GM19351 (cell line): ENCODE data around the gene CHST11.
"Not testable (repeated sequence)": the region's sequence is repeated elsewhere in the genome, so short reads cannot be mapped to it uniquely, and the experiment has no call there.

Experiments
- ATAC-seq: cut with Tn5 transposase; IDR thresholded peaks from one replicate; pipeline ENCODE4 v1.9.1; 2021; ENCODE audit warnings: mild to moderate bottlenecking, moderate library complexity; ENCODE audit not compliant: unreplicated experiment

The CHST11 gene

DNA sequence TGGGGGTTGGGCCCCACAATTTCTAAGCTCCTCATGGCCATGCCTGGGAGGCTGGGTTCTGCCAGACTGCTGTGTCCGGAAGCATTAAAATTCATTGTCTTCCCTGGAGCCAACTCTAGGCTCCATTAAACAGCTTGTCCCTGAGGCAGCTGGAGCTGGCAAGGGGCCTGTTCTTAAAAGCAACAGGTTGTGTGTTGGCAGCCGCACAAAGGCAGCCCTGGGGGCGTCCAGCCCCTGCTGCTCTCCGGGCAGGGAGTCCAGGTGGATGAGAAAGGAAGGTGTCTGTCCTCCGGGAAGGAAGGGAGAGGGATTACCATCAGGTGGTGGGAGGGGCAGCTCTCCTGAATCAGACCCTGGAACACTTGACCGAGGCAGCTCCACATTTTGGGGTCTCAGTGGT, 98.9 kb downstream of the CHST11 start:
- ATAC-seq, result no peak

DNA sequence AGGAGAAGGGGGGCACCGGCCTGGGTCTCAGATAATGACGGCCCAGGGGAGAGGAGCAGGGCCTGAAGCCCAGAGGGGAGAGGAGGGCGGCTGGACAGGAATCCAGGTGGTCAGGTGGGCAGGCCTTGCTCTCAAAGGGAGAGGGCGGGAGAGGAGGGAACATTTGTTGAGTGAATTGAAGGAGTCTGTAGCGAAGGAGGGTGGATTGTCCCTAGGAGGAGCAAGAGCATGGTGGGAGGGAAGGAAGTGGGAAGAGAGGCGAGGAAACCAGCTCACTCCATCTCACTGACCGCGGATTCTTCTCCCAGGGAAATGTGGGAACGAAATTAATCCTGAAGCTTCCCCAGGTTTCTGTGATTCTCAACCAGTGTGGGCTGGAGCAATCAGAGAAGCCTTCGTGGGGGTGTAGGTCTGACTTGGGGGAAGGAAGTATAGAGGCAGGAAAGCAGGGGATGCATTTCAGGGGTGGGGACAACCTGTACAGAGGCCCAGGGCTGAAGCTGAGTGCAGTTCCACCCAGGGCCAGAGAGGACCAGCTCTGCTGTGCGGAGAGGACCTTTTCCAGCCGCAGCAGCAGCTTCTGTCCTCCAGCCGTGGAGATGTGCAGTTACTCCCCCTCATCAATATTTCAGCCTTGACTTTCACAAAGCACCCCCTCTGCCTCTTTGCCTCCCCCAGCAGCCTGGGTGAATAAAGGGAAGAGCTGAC, 100.9 kb downstream of the CHST11 start:
- no peak for ATAC-seq

DNA sequence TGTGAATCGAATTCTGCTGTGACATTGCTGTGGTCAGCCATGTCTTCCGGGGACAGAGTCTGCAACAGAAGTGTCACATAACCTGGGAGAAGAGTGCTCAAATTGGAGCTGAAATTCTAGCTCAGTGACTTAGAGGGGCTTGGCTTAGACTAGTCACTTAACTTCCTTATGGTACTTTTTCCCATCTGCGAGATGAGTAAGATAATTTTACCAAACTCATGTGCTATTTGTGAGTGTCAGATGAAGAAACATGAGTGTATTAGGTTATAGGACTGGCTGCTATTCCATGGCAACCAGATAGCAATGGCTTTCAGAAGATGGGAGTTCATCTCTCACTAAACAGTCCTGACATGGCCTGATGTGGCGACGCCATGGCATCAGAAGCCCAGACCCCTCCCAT, 104.1 kb downstream of the CHST11 start:
- ATAC-seq, result no peak

DNA sequence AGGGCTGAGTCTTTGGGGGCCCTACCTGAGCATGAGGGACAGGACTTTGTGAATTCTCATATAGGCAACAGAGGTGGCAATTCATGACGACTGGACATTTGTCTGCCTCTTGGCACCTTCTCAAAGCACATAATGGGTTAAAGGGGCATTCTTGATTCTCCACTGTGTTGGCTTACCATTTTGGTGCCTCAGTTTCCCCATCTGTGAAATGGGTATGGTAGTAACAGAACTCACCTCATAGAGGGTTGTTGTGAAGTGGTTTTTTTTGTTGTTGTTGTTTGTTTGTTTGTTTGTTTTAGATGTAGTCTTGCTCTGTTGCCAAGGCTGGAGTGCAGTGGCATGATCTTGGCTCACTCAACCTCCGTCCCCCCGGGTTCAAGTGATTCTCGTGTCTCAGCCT, 106.0 kb downstream of the CHST11 start:
- ATAC-seq, result no peak

DNA sequence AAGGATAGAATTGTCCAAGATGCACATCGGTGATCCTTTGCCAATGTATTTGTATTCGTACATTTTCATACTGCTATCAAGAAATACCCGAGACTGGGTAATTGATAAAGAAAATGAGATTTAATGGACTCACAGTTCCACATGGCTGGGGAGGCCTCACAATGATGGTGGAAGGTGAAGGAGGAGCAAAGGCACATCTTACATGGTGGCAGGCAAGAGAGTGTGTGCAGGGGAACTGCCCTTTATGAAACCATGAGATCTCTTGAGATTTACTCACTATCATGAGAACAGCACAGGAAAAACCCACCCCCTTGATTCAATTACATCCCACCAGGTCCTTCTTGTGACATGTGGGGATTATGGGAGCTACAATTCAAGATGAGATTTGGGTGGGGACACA, 107.9 kb downstream of the CHST11 start:
- ATAC-seq, result not testable (repeated sequence)

DNA sequence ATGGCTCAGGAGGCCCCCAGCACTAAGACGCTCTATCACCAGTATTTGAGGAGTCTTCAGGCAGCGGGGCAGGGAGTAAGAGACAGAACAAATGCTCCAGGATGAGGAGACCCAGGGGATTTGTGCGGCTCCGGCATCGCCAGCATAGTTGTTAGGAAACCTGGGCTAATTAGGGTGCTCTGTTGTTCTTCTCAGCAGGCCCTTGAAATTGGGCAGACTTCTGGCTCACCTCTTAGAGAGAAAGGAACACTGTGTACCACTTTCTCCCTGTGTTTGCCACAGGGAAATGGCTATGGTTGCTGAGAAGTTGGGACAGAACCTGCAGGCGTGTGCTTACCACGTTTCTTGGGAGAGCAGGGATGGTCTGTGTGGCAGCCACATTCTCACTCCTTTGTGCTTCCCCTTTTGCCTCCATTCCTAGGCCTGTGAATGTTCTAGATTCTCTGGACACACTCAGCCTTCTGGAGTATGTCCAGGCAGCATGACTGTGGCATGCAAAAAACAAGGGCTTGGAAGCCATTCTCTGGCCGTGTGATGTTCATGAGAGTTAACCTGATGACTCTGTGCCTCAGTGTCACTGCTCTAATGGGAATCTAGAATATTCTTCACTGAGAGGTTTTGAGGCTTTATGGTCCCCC, 109.0 kb downstream of the CHST11 start:
- no peak for ATAC-seq

DNA sequence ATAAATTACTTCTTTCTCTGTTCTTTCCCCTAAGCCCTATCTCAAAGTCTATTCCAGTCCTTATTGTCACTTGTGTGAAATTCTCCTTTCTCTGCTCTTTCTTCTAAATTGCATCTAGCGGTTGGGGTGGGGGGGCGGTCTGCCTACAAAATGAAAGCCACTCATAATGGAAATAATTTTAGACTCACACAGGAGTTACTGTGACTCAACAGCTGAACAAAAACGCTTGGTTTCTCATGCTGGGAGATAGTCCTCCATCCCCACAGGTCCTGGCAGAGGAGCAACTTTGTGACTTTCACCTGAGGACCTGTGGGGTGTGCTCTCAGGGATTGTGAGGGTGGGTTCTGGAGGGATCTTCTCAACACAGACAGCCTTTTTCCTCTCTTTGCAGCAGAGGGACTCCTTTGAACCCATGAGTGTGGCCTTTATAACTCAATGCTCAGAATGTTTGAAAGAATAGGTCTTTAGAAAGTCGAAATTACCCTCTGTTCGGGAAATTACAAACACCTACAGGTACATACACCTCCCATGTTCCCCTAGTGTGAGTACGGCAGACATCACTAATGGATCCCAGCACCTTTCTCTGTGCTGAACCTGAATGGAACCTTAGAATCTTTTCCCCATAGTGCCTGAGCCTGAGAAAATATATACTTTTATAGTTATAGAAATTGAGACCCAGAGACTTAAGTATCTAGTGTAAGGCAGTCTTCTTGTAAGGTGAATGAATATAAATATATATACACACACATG, 109.7 kb downstream of the CHST11 start:
- no peak for ATAC-seq

DNA sequence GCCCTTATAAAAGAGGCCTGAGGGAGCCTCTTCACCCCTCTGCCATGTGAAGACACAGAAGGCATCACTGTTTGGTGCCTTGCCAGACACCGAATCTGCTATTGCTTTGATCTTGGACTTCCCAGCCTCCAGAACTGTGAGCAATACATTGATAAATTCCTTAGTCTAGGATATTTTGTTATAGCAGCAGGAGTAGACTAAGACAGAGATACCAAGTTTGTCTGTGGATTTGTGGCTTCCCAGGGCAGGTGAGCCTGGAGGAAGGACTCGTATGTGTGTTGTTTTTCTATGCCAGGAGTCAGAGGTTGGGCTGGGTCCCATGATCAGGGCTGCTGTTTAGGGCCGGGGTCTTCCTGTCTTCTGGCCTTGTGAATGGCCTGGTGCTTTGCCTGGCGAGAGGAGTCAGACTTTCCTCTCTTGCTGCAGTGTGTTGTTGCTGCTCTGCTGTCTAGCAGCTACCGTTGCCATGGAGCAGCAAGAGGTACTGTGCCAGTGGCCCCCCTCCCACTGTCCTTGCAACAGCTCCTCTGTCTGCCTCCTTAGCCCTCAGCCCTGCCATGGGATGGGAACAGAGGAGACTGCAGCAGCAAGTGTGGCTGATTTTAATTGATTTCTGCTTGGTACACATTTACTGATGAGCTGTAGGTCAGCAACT, 111.2 kb downstream of the CHST11 start:
- no peak for ATAC-seq

DNA sequence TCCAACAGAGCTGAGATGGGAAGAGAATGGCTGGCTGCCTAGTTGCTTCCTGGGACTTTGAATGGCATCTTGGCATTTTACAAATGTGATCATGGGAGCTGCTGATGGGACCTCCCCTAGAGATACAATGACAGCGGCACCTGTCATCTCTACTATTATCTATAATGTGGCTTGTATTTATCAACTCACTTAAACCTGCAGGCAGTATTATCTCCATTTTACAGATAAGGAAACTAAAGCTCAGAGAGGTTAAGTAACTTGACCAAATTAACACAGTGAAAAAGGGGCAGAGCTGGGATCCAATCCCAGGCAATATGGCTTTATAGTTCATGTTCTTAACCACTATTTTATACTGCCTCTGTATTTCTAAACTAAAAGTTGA, 111.7 kb downstream of the CHST11 start:
- no peak for ATAC-seq

DNA sequence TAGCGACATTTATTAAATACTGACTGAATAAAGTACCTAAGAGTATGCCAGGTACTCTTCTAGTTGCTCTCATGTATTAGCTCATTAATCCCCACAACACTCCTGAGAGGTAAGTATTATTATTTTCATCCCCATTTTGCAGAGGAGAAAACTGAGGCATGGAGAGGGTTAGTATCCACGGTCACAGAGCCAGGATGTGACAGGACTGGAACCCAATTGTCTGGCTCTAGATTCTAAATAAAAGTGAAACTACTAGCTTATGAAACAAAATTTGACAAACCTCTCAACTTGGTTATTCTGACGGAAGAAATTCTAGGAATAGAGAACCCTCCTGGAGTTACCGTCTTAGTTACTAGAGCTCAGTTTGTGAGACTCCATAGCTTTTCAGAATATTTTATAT, 112.2 kb downstream of the CHST11 start:
- ATAC-seq, result no peak

DNA sequence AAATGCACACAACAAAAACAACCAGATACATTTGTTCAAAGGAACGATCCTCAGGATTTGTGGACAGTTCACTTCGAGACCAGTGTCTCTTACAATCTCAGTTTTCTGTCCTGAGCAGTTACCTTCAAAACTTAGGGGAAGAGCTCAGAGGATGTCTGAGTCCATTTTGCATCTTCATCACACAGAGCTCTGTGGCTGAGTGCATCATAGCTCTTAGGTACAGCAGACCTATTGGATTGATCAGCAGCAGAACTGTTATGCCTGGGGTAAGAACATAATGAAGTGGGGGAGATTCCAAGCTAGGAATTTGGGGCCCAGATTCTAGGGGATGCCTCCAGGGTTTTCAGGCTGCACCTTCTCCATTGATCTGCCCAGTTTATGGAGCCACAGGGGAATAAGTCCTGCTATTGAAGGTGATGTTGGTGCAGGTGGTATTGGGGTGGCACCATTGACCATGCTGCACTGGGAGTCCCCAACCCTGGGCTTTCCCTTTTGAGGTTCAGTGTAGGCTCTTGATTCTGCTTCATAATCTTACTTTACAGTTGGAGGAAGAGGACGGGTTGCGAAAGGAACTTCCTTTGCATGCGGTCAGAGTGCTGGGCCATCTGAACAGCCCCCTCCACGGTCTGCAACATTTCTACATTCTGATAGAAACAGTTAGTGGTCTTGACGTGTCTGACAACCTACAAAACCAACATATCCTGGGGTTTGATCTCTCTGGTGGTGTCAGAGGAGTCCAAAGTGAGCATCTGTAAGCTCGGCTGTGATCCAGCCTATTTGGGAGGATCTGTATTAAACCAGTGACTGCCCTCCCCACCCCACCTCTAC, 112.8 kb downstream of the CHST11 start:
- ATAC-seq, result peak; percentile 82

DNA sequence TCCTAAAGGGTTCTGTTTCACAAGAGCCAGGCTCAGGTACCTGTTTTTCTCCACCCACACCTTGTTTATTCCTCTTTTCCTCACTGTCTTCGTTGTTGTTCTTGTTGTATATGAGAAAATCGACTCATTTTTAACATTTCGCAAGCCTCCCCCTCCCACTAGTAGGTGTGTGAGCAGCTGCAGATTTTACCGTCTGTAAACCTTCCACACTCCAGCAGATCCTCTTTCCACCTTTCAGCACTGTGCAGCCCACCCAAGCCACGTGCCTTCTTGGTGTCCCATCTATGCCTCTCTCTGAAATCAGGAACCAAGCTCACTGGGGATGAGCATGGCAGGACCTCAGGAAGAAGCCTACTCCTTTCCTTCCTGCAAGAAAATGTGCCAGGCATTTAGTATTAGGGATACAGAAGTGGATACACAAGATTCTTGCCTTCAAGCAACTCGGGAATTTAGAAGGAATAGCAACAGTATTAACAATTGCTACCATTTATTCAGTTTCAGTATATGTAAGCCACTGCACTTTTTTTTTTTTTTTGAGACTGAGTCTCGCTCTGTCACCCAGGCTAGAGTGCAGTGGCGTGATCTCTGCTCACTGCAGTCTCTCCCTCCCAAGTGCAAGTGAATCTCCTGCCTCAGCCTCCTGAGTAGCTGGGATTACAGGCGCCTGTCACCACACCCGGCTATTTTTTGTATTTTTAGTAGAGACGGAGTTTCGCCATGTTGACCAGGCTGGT, 113.6 kb downstream of the CHST11 start:
- ATAC-seq, result peak; percentile 14

DNA sequence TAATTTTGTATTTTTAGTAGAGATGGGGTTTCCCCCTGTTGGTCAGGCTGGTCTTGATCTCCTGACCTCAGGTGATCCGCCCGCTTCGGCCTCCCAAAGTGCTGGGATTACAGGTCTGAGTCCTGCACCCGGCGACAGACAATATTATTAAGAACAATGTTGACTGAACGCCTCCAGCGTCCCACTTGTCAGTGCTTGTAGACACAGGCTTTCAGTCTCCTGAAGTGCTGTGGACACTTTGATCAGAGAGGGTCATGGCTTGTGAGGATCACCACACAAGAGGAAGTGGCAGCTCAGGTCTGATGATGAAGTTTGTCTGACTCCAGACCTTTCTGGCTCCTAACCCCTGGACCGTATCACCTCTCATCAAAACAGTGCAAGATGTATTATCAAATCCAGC, 114.6 kb downstream of the CHST11 start:
- ATAC-seq, result no peak

DNA sequence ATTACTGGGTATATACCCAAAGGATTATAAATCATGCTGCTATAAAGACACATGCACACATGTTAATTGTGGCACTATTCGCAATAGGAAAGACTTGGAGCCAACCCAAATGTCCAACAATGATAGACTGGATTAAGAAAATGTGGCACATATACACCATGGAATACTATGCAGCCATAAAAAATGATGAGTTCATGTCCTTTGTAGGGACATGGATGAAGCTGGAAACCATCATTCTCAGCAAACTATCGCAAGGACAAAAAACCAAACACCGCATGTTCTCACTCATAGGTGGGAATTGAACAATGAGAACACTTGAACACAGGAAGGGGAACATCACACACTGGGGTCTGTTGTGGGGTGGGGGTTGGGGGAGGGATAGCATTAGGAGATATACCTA, 117.6 kb downstream of the CHST11 start:
- ATAC-seq, result not testable (repeated sequence)

DNA sequence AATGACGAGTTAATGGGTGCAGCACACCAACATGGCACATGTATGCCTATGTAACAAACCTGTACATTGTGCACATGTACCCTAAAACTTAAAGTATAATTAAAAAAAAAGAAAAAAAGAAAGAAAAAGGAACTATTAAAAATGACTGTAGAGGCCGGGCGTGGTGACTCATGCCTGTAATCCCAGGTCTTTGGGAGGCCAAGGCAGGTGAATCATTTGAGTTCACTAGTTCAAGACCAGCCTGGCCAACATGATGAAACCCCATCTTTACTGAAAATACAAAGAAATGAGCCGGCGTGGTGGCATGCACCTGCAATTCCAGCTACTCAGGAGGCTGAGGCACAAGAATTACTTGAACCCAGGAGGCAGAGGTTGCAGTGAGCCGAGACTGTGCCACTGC, 118.0 kb downstream of the CHST11 start:
- not testable (repeated sequence) for ATAC-seq

DNA sequence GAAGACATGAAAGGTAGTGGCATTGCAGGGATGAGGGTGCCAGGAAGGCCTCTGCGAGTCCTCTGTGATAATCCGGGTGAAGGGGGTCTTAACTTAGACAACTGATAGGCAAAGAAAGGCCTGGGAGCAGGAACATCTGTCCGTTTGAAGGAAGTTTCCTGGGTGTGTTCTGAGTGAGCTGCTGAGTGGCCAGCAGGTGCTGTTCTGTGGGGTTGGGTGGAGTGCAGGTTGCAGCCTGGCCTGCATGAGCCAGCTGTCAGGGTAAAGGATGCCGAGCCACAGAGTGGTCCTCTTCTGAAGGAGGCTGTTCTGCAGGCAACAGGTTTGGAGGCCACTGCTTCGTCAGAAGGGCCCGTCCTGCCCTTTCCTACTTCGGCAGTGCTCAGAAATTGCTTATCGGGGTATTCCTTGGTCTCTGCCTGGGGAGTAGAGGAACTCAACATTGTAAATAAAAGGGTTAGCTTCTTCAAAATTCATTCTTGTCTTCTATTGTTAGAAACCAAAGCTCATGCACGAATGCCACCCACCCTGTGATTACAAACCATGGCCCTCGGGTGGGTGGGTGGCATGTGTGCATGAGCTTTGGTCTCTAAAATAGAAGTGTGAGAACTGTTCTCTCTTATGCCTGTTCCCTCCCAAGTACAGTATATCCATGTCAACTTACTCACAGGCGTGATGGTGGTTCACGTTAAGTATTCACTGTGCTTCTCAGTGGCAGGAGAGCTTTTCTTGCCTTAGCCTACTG, 118.9 kb downstream of the CHST11 start:
- ATAC-seq, result no peak

DNA sequence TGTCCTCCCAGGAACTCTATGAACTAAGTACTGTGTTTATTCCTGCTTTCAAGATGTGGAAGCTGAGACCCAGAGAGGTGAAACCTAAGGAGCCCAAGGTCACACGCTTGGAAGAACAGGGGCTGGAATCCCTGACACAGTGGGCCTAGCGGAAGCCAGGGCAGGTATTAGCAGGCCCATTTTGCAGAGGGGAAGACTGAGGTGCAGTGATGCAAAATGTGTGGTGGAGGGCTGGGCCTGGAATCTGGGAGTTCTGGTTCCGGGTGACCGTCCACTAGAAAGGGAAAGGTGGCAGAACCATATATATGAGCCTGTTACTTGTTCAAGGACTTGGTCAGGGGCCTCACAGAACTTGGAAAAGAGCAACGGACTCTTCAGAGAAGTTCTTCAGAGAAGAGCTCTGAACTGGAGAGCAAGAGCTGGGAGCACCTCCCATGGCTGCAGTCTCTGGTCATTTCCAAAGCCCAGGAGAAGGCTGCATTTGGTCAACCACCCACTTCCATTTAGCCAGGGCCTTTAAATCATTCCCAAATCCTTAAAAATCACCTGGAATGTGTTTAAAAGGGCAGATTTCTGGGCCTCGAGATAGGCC, 119.5 kb downstream of the CHST11 start:
- no peak for ATAC-seq

DNA sequence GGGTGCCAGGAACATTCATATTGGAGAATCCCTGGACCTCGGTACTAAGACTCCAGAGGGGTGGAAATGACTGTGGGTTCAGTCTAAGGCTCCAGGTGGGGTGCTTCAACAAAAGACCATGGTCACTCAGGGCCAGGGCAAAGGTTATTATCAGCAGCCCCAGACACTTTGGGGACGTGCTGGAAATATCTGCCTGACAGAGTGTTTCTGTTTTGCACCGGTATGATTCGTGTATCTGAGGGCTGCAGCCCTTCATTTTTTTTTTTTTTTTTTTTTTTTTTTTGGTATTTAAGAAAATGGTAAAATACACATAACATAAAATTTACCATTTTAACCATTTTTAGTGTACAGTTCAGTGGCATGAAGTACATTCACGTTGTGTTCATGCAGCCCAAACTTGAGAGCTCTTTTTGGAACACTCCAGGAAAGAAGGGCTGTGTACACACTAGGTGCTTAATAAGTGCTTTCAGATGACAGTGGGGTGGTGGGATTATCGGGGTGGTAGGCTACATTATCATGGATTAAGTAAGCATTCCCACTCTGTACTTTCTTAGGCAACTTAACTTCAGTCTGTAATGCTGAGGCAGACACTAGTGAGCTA, 120.3 kb downstream of the CHST11 start:
- ATAC-seq, result no peak

DNA sequence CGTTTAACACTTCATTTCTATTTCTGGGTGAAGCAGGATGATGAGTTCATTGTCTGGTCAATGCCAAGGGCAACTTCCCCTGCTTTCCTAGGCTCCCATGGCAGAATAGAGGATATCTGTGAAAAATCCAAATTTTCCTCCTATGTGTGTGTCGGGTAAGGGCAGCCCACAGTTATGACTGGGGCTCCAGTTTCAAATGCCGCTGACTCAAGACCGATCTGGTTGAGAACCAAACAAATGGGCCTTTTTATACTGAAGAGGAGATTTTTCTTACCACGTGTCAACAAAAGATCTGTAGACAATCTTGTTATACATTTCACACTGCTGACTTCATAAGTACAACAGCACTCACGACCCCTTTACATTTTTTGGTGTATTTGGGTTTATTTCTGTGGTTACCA, 120.8 kb downstream of the CHST11 start:
- no peak for ATAC-seq
